Endodermal cell (in vitro differentiated cells): ENCODE measurements around the gene SLC31A1. TPM values are rescaled to one million over a fixed set of nuclear protein-coding genes. Genes with fewer than 3 reads are reported as not detected.
A peak's percentile ranks its signal among the peaks of the same experiment; 100 is the strongest.

ENCODE experiments used
- DNase-seq: peaks from one replicate; pipeline ENCODE4 v3.0.0-alpha.2; 2017
- H3K27ac ChIP-seq: 2 replicates; pipeline ENCODE4 v1.5.1; 2013; ENCODE audit warnings: mild to moderate bottlenecking, low read depth, low read length, moderate library complexity
- H3K27me3 ChIP-seq: 2 replicates; pipeline ENCODE4 v1.6.1; 2013; ENCODE audit warnings: mild to moderate bottlenecking, low read length, moderate library complexity; ENCODE audit not compliant: insufficient read depth, control insufficient read depth, poor library complexity, severe bottlenecking
- H3K36me3 ChIP-seq: 2 replicates; pipeline ENCODE4 v1.7.0; 2013; ENCODE audit warnings: mild to moderate bottlenecking, low read length, moderate library complexity; ENCODE audit not compliant: control insufficient read depth, insufficient read depth
- H3K4me1 ChIP-seq: one replicate; pipeline ENCODE4 v1.7.0; 2013; ENCODE audit warnings: low read length; ENCODE audit not compliant: control insufficient read depth, insufficient read depth
- H3K4me3 ChIP-seq: 2 replicates; pipeline ENCODE4 v1.5.1; 2013; ENCODE audit warnings: mild to moderate bottlenecking, low read length, moderate library complexity
- H3K9ac ChIP-seq: 2 replicates; pipeline ENCODE4 v1.6.1; 2013; ENCODE audit warnings: mild to moderate bottlenecking, low read length, moderate library complexity; ENCODE audit not compliant: poor library complexity, severe bottlenecking; ENCODE audit errors: extremely low read depth
- H3K9me3 ChIP-seq: 2 replicates; pipeline ENCODE4 v1.6.1; 2013; ENCODE audit warnings: mild to moderate bottlenecking, low read length, moderate library complexity; ENCODE audit not compliant: control insufficient read depth
- H3K27ac Mint-ChIP-seq: 2 replicates; pipeline ENCODE4 v1.8.0; 2020; ENCODE audit warnings: mixed read lengths
- H3K27me3 Mint-ChIP-seq: 2 replicates; pipeline ENCODE4 v1.8.0; 2021; ENCODE audit warnings: mild to moderate bottlenecking, mixed read lengths; ENCODE audit not compliant: insufficient read depth
- H3K36me3 Mint-ChIP-seq: 2 replicates; pipeline ENCODE4 v1.8.0; 2020; ENCODE audit warnings: low read depth, mixed read lengths
- H3K4me1 Mint-ChIP-seq: 2 replicates; pipeline ENCODE4 v1.8.0; 2020; ENCODE audit warnings: mixed read lengths
- H3K4me3 Mint-ChIP-seq: 2 replicates; pipeline ENCODE4 v1.8.0; 2020; ENCODE audit warnings: mild to moderate bottlenecking, moderate library complexity, mixed read lengths
- H3K9me3 Mint-ChIP-seq: 2 replicates; pipeline ENCODE4 v1.8.0; 2020; ENCODE audit warnings: mild to moderate bottlenecking, mixed read lengths
- CTCF ChIP-seq: fragments of 200-600 bp; sonication (generic); conservative IDR thresholded peaks from 2 replicates; pipeline ENCODE4 v1.5.0; 2021; ENCODE audit warnings: antibody characterized with exemption, mild to moderate bottlenecking
- whole genome bisulfite sequencing, 2 experiments: methylation state at CpG; one replicate each; pipeline versions ENCODE4 v1.1.5 to v1.1.7; 2013; ENCODE audit warnings: missing lambda C conversion rate in 2 of 2, mixed read lengths in 1 of 2; ENCODE audit not compliant: insufficient coverage in 1 of 2, insufficient read length in 1 of 2; 5-methylcytosine and 5-hydroxymethylcytosine counted together
- total RNA-seq, 2 donors: library from RNA; stranded (reverse); fragmentation: NEBNext Ultra II Directional in 1 of 2; extraction: Animal tissue kit (Norgen Biotek cat#: 25700) in 1 of 2; gene quantifications; 2 replicates in 1 of 2; 3 replicates in 1 of 2; pipeline ENCODE4 v1.2.1, GENCODE V29; 2021

SLC31A1 gene
- total RNA-seq, 2 donors from 2014 or later, result 29.1 to 32.4 TPM

DNA sequence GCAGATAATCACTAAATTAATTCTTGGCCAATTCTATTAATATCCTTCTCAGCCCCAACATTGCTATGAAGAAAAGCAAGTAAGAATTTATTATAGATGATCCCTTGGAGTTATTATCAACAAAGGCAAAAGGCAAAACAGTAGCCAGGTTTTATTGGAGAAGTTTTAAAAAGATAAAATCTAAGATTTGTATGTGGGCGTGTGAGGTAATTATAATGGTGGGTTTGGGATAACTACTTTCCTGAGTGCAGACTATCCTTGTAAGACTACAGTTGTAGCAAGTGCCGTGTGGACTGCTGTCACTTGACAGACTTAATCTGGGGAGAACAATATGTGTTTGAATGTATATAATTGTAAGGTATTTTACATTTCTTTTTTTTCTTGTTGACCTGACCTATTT, 23.2 kb downstream of the SLC31A1 start:
- Mint-ChIP-seq H3K4me3 (no peak overlapping the region), H3K27ac (no peak overlapping the region), H3K36me3 (peaks cover 8% of the 10 kb centered on the region), H3K9me3 (peaks cover 8% of the 10 kb centered on the region), H3K27me3 (no peaks in the 10 kb centered on the region), H3K4me1 (no peaks in the 10 kb centered on the region)
- Histone ChIP-seq H3K4me3 (no peak overlapping the region), H3K27me3 (no peaks in the 10 kb centered on the region), H3K36me3 (no peaks in the 10 kb centered on the region), H3K9me3 (no peaks in the 10 kb centered on the region), H3K9ac (no peak overlapping the region), H3K27ac (no peak overlapping the region), H3K4me1 (no peaks in the 10 kb centered on the region)
- no peak for TF ChIP-seq CTCF
- 91 to 100% methylated on average over 1 to 2 of the region's 2 CpGs for WGBS, 2 experiments
- DNase-seq, result no peak

- Mint-ChIP-seq H3K27me3 (no peaks in the 10 kb centered on the region), H3K9me3 (peaks cover 13% of the 10 kb centered on the region), H3K4me1 (no peaks in the 10 kb centered on the region), H3K27ac (peak overlapping the region; percentile 73), H3K4me3 (no peak overlapping the region), H3K36me3 (peaks cover 12% of the 10 kb centered on the region)
- no peak overlapping the region for H3K4me3 ChIP-seq
- no peak for DNase-seq
- 90 to 91% methylated on average over 3 to 4 of the region's 4 CpGs for WGBS, 2 experiments
- no peaks in the 10 kb centered on the region for H3K27me3 ChIP-seq
- no peak overlapping the region for H3K9ac ChIP-seq
- no peaks in the 10 kb centered on the region for H3K4me1 ChIP-seq
- no peak overlapping the region for H3K27ac ChIP-seq
- no peak for TF ChIP-seq CTCF
- no peaks in the 10 kb centered on the region for H3K9me3 ChIP-seq
- H3K36me3 ChIP-seq, result no peaks in the 10 kb centered on the region
Observed at GRCh38 chr9:113245894-113246293, 24.6 kb downstream of the SLC31A1 start.

DNA sequence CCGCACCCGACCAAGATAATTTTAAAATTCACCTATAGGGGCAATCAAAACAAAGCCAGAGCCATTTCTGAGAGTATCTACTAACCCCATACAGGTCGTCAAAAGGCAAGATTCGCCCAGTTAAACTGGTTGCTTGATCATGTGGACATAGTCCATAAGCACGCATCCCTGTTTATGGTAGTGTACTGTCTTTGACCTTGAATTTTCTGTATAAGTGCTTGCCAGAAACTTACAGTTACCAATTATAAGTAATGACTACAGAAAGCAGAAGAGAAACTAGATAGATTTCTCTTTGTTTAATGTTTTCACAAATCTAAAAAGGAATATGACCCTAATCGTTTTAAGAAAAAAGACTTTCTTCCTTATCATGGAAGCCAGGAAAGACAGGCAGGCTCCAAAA, 25.6 kb downstream of the SLC31A1 start:
- WGBS, 2 experiments, result 94 to 100% methylated on average over 4 to 6 of the region's 6 CpGs
- H3K27me3 ChIP-seq, result no peaks in the 10 kb centered on the region
- Mint-ChIP-seq H3K4me3 (no peak overlapping the region), H3K27me3 (no peaks in the 10 kb centered on the region), H3K4me1 (no peaks in the 10 kb centered on the region), H3K9me3 (peaks cover 13% of the 10 kb centered on the region), H3K36me3 (peaks cover 12% of the 10 kb centered on the region), H3K27ac (no peak overlapping the region)
- no peaks in the 10 kb centered on the region for H3K4me1 ChIP-seq
- H3K4me3 ChIP-seq, result no peak overlapping the region
- TF ChIP-seq CTCF, result no peak
- H3K36me3 ChIP-seq, result no peaks in the 10 kb centered on the region
- no peak overlapping the region for H3K27ac ChIP-seq
- DNase-seq, result no peak
- no peak overlapping the region for H3K9ac ChIP-seq
- H3K9me3 ChIP-seq, result no peaks in the 10 kb centered on the region
